GM23338 (cell line): ENCODE results near the gene CHD5. TPM values are rescaled to one million over a fixed set of nuclear protein-coding genes. Genes with fewer than 3 reads are reported as not detected.

Experiments used
- ATAC-seq: fragments of 200-7000 bp; cut with Tn5 transposase; 3 replicates; pipeline ENCODE4 v1.9.1; 2020
- DNase-seq: peaks from one replicate; pipeline ENCODE4 v3.0.0-alpha.2; 2015; ENCODE audit warnings: low spot score
- H2AFZ ChIP-seq: fragments of 200-600 bp; sonication (generic); 2 replicates; pipeline ENCODE4 v1.8.0; 2016; ENCODE audit warnings: antibody characterized with exemption, mild to moderate bottlenecking, moderate library complexity
- H3F3A ChIP-seq: fragments of 200-600 bp; sonication (generic); replicated peaks from 2 replicates; pipeline ENCODE4 v1.8.0; 2017; ENCODE audit warnings: antibody characterized with exemption, mixed run types, low read depth
- H3K27ac ChIP-seq: fragments of 200-600 bp; sonication (generic); 2 replicates; pipeline ENCODE4 v1.6.1; 2016; ENCODE audit warnings: low read depth
- H3K27me3 ChIP-seq: fragments of 200-600 bp; sonication (generic); 2 replicates; pipeline ENCODE4 v1.8.0; 2016; ENCODE audit warnings: mild to moderate bottlenecking, mixed run types, moderate library complexity; ENCODE audit not compliant: insufficient read depth
- H3K36me3 ChIP-seq: fragments of 200-600 bp; sonication (generic); 2 replicates; pipeline ENCODE4 v1.8.0; 2016; ENCODE audit warnings: mild to moderate bottlenecking; ENCODE audit not compliant: insufficient read depth
- H3K4me1 ChIP-seq: fragments of 200-600 bp; sonication (generic); 2 replicates; pipeline ENCODE4 v1.8.0; 2016; ENCODE audit warnings: mild to moderate bottlenecking, moderate library complexity; ENCODE audit not compliant: insufficient read depth
- H3K4me2 ChIP-seq: fragments of 200-600 bp; sonication (generic); 2 replicates; pipeline ENCODE4 v1.7.1; 2017; ENCODE audit warnings: mixed run types
- H3K4me3 ChIP-seq: fragments of 200-600 bp; sonication (generic); 2 replicates; pipeline ENCODE4 v1.6.1; 2016; ENCODE audit warnings: mixed run types
- H3K79me2 ChIP-seq: fragments of 200-600 bp; sonication (generic); replicated peaks from 2 replicates; pipeline ENCODE4 v1.8.0; 2017; ENCODE audit warnings: mild to moderate bottlenecking; ENCODE audit not compliant: insufficient read depth
- H3K9me2 ChIP-seq: fragments of 200-600 bp; sonication (generic); 2 replicates; pipeline ENCODE4 v1.8.0; 2017; ENCODE audit not compliant: insufficient read depth
- H4K20me1 ChIP-seq: fragments of 200-600 bp; sonication (generic); replicated peaks from 2 replicates; pipeline ENCODE4 v1.8.0; 2017; ENCODE audit warnings: mild to moderate bottlenecking; ENCODE audit not compliant: insufficient read depth
- H3K27ac Mint-ChIP-seq: 2 replicates; pipeline ENCODE4 v1.8.0; 2020; ENCODE audit warnings: inconsistent platforms, mild to moderate bottlenecking, moderate library complexity, mixed read lengths
- H3K27me3 Mint-ChIP-seq: 3 replicates; pipeline ENCODE4 v1.8.0; 2022; ENCODE audit warnings: low read depth, mild to moderate bottlenecking, moderate library complexity, mixed read lengths, inconsistent platforms; ENCODE audit not compliant: insufficient read depth, poor library complexity
- H3K36me3 Mint-ChIP-seq: 3 replicates; pipeline ENCODE4 v1.8.0; 2021; ENCODE audit warnings: low read depth, mild to moderate bottlenecking, inconsistent platforms, moderate library complexity, mixed read lengths
- H3K4me1 Mint-ChIP-seq: 3 replicates; pipeline ENCODE4 v1.8.0; 2020; ENCODE audit warnings: mild to moderate bottlenecking, inconsistent platforms, mixed read lengths
- H3K4me3 Mint-ChIP-seq: 3 replicates; pipeline ENCODE4 v1.8.0; 2021; ENCODE audit warnings: moderate library complexity, mild to moderate bottlenecking, inconsistent platforms, mixed read lengths
- H3K9me3 Mint-ChIP-seq: 3 replicates; pipeline ENCODE4 v1.8.0; 2020; ENCODE audit warnings: moderate library complexity, mild to moderate bottlenecking, inconsistent platforms, mixed read lengths
- CREB1 ChIP-seq: fragments of 250-450 bp; sonication (Bioruptor Pico); IDR thresholded peaks from 2 replicates; pipeline ENCODE4 v1.5.0; 2020; ENCODE audit warnings: low read depth, mild to moderate bottlenecking, moderate library complexity
- CTCF ChIP-seq, 2 experiments: fragments of 200-600 bp in 1 of 2; sonication (generic) in 1 of 2; conservative IDR thresholded peaks; 2 replicates each; pipeline versions ENCODE4 v1.5.1 to v1.6.1; 2016 to 2017; ENCODE audit warnings: antibody characterized with exemption in 2 of 2, low read depth in 2 of 2, mild to moderate bottlenecking in 2 of 2, moderate library complexity in 1 of 2
- EZH2 ChIP-seq: fragments of 200-600 bp; sonication (generic); IDR thresholded peaks from one replicate; pipeline ENCODE4 v1.8.0; 2017; ENCODE audit warnings: antibody characterized with exemption, mild to moderate bottlenecking, low read depth; ENCODE audit not compliant: unreplicated experiment
- JUNB ChIP-seq: IDR thresholded peaks from one replicate; pipeline ENCODE4 v1.6.1; 2016; ENCODE audit warnings: antibody characterized with exemption; ENCODE audit not compliant: unreplicated experiment
- NANOG ChIP-seq: IDR thresholded peaks from 2 replicates; pipeline ENCODE4 v1.6.1; 2016; ENCODE audit warnings: antibody characterized with exemption, borderline replicate concordance
- POLR2AphosphoS5 ChIP-seq: IDR thresholded peaks from 2 replicates; pipeline ENCODE4 v1.6.1; 2016; ENCODE audit warnings: antibody characterized with exemption, low read depth
- STAT1 ChIP-seq: IDR thresholded peaks from one replicate; pipeline ENCODE4 v1.6.1; 2016; ENCODE audit warnings: antibody characterized with exemption; ENCODE audit not compliant: unreplicated experiment
- ZNF331 ChIP-seq: fragments of 250-450 bp; sonication (Bioruptor Pico); IDR thresholded peaks from 2 replicates; pipeline ENCODE4 v1.5.0; 2020; ENCODE audit warnings: low read depth, mild to moderate bottlenecking, moderate library complexity
- ZNF462 ChIP-seq: fragments of 250-450 bp; sonication (Bioruptor Pico); IDR thresholded peaks from 2 replicates; pipeline ENCODE4 v1.5.0; 2020; ENCODE audit warnings: mild to moderate bottlenecking, moderate library complexity
- polyA plus RNA-seq: library from polyadenylated mRNA; unstranded; fragments of >200 nt; fragmentation: Nextera tagmentation; extraction: Ambion mirVana; gene quantifications from 2 replicates; pipeline ENCODE4 v1.2.1, GENCODE V29; 2016
- total RNA-seq: library from RNA; depleted of rRNA; stranded (reverse); fragments of >200 nt; shearing (Covaris generic); gene quantifications from 2 replicates; pipeline ENCODE4 v1.2.3, GENCODE V29; 2014

The CHD5 gene
- total and polyA plus RNA-seq, 2 experiments from 2014 or later: 0.32 to 1.0 TPM

GRCh38 chr1:6134741-6135510 lies 45.2 kb downstream of the CHD5 start (continued):
- TF ChIP-seq ZNF462 (CRISPR knock-in tag): no peak
- no peak for TF ChIP-seq POLR2AphosphoS5
- TF ChIP-seq ZNF331: no peak
- no peak for TF ChIP-seq EZH2
- no peak for TF ChIP-seq CTCF (conservative IDR thresholded peaks at IDR 0.05; ENCODE audit: low read depth in 2 of 2)

GRCh38 chr1:6134206-6134605 lies 45.9 kb downstream of the CHD5 start:
- H3K4me1 ChIP-seq: no peaks in the 10 kb centered on the region
- H3K4me2 ChIP-seq: no peak overlapping the region
- Mint-ChIP-seq H3K36me3 (no peaks in the 10 kb centered on the region; the same call in 2 of the 3 replicates), H3K27me3 (peaks cover 10% of the 10 kb centered on the region), H3K4me3 (no peak overlapping the region), H3K4me1 (no peaks in the 10 kb centered on the region), H3K27ac (no peak overlapping the region), H3K9me3 (no peaks in the 10 kb centered on the region; the same call in 2 of the 3 replicates)
- H3F3A ChIP-seq: no peaks in the 10 kb centered on the region
- ATAC-seq: no peak
- no peaks in the 10 kb centered on the region for H3K79me2 ChIP-seq
- no peaks in the 10 kb centered on the region for H3K27me3 ChIP-seq
- H3K27ac ChIP-seq: no peak overlapping the region
- no peaks in the 10 kb centered on the region for H3K9me2 ChIP-seq
- H3K36me3 ChIP-seq: no peaks in the 10 kb centered on the region
- DNase-seq: no peak
- H2AFZ ChIP-seq: no peak overlapping the region
- H3K4me3 ChIP-seq: no peak overlapping the region
- H4K20me1 ChIP-seq: no peaks in the 10 kb centered on the region
- TF ChIP-seq NANOG (no peak), STAT1 (no peak), CREB1 (CRISPR knock-in tag) (no peak), EZH2 (no peak), JUNB (no peak), ZNF331 (no peak)
